HepG2 (cell line): ENCODE measurements around the gene ELP5. TPM values are rescaled to one million over a fixed set of nuclear protein-coding genes. Genes with fewer than 3 reads are reported as not detected.

Experiments
- NONO ChIP-seq, 2 experiments: fragments of 450-650 bp in 1 of 2; sonication (generic) in 1 of 2; formaldehyde crosslinking in 1 of 2; IDR thresholded peaks in 1 of 2; conservative IDR thresholded peaks in 1 of 2; 2 replicates each; pipeline versions ENCODE4 v1.6.1 to v1.8.0; 2017 to 2022; ENCODE audit warnings: mild to moderate bottlenecking in 1 of 2, missing genetic modification reagents in 1 of 2, moderate library complexity in 1 of 2
- SMYD3 ChIP-seq: sonication (generic); formaldehyde crosslinking; IDR thresholded peaks from 2 replicates; pipeline ENCODE4 v1.8.1; 2023; ENCODE audit warnings: mild to moderate bottlenecking, missing genetic modification reagents
- SSRP1 ChIP-seq: IDR thresholded peaks from 2 replicates; pipeline ENCODE4 v1.6.1; 2016; ENCODE audit warnings: control low read depth
- THAP11 ChIP-seq: IDR thresholded peaks from 2 replicates; pipeline ENCODE4 v1.6.1; 2016; ENCODE audit warnings: missing biosample characterization, missing genetic modification reagents
- ZNF10 ChIP-seq: sonication (generic); formaldehyde crosslinking; IDR thresholded peaks from 2 replicates; pipeline ENCODE4 v1.4.0; 2020; ENCODE audit warnings: mild to moderate bottlenecking, low read depth, missing genetic modification reagents, borderline replicate concordance
- ZNF629 ChIP-seq: sonication (generic); formaldehyde crosslinking; conservative IDR thresholded peaks from 2 replicates; pipeline ENCODE4 v1.5.0; 2020; ENCODE audit warnings: missing genetic modification reagents
- polyA plus RNA-seq, 8 experiments: library from polyadenylated mRNA; depleted of rRNA in 3 of 8; stranded (reverse) in 7 of 8; unstranded in 1 of 8; fragments of >200 nt; fragmentation: Illumina TruSeq in 4 of 8; extraction: Trizol in 4 of 8; gene quantifications; 2 replicates each; pipeline versions ENCODE4 v1.2.1 to v1.2.3, GENCODE V29; 2011 to 2016; ENCODE audit warnings: low read depth in 4 of 8, missing spikeins in 1 of 8, mixed read lengths in 1 of 8; ENCODE audit not compliant: insufficient read depth in 1 of 8
- total RNA-seq, 5 experiments: library from RNA; depleted of rRNA; stranded (reverse); fragments of >200 nt; fragmentation: Illumina TruSeq; extraction: Trizol; gene quantifications; 2 replicates each; pipeline ENCODE4 v1.2.3, GENCODE V29; 2016; ENCODE audit warnings: low read depth in 1 of 5
- TF ChIP-seq, protein P1 (sequence below): IDR thresholded peaks from 2 replicates; pipeline ENCODE4 v1.6.1; 2016; ENCODE audit warnings: low read depth, missing genetic modification reagents, missing compliant biosample characterization
- TF ChIP-seq, protein P2 (sequence below): sonication (generic); formaldehyde crosslinking; IDR thresholded peaks from 2 replicates; pipeline ENCODE4 v1.4.0; 2020; ENCODE audit warnings: mild to moderate bottlenecking, low read depth, missing genetic modification reagents
- TF ChIP-seq, protein P3 (sequence below): sonication (generic); formaldehyde crosslinking; IDR thresholded peaks from 2 replicates; pipeline ENCODE4 v1.5.0; 2020; ENCODE audit warnings: mild to moderate bottlenecking, missing genetic modification reagents, borderline replicate concordance

ELP5 gene
- total and polyA plus RNA-seq, 2 of the 13 experiments (the other 11 are each of a cell fraction or from before 2014, with no cell fraction given) = 67.6 to 69.8 TPM

DNA sequence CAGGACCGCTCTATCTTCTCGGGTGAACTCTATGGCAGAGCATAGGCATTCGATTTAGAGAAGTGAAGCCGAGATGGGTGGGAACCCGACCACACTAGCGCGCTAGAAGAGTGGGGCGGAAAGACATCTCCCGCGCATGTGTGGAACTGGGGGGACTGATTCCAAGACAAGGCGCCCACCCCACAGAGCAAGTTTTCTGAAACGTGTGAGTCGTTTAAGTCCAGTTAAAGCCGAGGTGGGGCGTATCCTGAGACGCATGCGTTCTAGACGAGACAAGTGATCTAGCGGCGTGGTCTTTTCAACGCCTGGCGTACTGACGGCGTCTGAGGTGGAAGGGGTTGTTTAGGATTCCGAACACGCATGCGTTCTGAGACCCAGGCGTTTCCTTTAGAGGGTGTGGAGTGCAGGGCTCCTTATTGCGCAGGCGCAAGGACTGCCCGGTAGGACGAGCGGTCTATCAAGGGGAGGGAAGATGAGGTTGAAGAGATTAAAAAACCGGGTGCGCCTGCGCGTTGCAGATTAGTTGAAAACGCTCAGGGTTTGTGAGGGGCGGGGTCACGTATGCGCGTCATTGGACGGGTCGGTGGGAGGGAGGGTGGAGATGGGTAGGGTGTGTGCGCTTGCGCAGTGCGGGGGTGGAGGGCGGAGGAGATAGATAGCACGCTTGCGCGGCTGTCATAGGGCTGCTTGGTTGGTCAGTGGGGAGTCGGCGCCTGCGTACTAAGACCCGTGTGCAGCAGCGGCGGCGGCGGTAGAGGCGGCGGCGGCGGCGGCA lies 55.1 kb downstream of the ELP5 start, which contains the start of gene EIF5A (continued):
- no peak for TF ChIP-seq NONO (IDR thresholded peaks at IDR 0.05)
- TF ChIP-seq NONO (CRISPR knock-in tag; conservative IDR thresholded peaks at IDR 0.05) = peak; percentile 64; the same call in 1 of the 2 replicates
- TF ChIP-seq ZNF10 = no peak
- TF ChIP-seq SMYD3 = no peak
- TF ChIP-seq, protein P1, sequence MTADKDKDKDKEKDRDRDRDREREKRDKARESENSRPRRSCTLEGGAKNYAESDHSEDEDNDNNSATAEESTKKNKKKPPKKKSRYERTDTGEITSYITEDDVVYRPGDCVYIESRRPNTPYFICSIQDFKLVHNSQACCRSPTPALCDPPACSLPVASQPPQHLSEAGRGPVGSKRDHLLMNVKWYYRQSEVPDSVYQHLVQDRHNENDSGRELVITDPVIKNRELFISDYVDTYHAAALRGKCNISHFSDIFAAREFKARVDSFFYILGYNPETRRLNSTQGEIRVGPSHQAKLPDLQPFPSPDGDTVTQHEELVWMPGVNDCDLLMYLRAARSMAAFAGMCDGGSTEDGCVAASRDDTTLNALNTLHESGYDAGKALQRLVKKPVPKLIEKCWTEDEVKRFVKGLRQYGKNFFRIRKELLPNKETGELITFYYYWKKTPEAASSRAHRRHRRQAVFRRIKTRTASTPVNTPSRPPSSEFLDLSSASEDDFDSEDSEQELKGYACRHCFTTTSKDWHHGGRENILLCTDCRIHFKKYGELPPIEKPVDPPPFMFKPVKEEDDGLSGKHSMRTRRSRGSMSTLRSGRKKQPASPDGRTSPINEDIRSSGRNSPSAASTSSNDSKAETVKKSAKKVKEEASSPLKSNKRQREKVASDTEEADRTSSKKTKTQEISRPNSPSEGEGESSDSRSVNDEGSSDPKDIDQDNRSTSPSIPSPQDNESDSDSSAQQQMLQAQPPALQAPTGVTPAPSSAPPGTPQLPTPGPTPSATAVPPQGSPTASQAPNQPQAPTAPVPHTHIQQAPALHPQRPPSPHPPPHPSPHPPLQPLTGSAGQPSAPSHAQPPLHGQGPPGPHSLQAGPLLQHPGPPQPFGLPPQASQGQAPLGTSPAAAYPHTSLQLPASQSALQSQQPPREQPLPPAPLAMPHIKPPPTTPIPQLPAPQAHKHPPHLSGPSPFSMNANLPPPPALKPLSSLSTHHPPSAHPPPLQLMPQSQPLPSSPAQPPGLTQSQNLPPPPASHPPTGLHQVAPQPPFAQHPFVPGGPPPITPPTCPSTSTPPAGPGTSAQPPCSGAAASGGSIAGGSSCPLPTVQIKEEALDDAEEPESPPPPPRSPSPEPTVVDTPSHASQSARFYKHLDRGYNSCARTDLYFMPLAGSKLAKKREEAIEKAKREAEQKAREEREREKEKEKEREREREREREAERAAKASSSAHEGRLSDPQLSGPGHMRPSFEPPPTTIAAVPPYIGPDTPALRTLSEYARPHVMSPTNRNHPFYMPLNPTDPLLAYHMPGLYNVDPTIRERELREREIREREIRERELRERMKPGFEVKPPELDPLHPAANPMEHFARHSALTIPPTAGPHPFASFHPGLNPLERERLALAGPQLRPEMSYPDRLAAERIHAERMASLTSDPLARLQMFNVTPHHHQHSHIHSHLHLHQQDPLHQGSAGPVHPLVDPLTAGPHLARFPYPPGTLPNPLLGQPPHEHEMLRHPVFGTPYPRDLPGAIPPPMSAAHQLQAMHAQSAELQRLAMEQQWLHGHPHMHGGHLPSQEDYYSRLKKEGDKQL (CRISPR knock-in tag) = no peak
- TF ChIP-seq, protein P2, sequence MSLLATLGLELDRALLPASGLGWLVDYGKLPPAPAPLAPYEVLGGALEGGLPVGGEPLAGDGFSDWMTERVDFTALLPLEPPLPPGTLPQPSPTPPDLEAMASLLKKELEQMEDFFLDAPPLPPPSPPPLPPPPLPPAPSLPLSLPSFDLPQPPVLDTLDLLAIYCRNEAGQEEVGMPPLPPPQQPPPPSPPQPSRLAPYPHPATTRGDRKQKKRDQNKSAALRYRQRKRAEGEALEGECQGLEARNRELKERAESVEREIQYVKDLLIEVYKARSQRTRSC (CRISPR knock-in tag) = no peak; the same call in 1 of the 2 replicates
- TF ChIP-seq ZNF629 (CRISPR knock-in tag) = no peak
- TF ChIP-seq, protein P3, sequence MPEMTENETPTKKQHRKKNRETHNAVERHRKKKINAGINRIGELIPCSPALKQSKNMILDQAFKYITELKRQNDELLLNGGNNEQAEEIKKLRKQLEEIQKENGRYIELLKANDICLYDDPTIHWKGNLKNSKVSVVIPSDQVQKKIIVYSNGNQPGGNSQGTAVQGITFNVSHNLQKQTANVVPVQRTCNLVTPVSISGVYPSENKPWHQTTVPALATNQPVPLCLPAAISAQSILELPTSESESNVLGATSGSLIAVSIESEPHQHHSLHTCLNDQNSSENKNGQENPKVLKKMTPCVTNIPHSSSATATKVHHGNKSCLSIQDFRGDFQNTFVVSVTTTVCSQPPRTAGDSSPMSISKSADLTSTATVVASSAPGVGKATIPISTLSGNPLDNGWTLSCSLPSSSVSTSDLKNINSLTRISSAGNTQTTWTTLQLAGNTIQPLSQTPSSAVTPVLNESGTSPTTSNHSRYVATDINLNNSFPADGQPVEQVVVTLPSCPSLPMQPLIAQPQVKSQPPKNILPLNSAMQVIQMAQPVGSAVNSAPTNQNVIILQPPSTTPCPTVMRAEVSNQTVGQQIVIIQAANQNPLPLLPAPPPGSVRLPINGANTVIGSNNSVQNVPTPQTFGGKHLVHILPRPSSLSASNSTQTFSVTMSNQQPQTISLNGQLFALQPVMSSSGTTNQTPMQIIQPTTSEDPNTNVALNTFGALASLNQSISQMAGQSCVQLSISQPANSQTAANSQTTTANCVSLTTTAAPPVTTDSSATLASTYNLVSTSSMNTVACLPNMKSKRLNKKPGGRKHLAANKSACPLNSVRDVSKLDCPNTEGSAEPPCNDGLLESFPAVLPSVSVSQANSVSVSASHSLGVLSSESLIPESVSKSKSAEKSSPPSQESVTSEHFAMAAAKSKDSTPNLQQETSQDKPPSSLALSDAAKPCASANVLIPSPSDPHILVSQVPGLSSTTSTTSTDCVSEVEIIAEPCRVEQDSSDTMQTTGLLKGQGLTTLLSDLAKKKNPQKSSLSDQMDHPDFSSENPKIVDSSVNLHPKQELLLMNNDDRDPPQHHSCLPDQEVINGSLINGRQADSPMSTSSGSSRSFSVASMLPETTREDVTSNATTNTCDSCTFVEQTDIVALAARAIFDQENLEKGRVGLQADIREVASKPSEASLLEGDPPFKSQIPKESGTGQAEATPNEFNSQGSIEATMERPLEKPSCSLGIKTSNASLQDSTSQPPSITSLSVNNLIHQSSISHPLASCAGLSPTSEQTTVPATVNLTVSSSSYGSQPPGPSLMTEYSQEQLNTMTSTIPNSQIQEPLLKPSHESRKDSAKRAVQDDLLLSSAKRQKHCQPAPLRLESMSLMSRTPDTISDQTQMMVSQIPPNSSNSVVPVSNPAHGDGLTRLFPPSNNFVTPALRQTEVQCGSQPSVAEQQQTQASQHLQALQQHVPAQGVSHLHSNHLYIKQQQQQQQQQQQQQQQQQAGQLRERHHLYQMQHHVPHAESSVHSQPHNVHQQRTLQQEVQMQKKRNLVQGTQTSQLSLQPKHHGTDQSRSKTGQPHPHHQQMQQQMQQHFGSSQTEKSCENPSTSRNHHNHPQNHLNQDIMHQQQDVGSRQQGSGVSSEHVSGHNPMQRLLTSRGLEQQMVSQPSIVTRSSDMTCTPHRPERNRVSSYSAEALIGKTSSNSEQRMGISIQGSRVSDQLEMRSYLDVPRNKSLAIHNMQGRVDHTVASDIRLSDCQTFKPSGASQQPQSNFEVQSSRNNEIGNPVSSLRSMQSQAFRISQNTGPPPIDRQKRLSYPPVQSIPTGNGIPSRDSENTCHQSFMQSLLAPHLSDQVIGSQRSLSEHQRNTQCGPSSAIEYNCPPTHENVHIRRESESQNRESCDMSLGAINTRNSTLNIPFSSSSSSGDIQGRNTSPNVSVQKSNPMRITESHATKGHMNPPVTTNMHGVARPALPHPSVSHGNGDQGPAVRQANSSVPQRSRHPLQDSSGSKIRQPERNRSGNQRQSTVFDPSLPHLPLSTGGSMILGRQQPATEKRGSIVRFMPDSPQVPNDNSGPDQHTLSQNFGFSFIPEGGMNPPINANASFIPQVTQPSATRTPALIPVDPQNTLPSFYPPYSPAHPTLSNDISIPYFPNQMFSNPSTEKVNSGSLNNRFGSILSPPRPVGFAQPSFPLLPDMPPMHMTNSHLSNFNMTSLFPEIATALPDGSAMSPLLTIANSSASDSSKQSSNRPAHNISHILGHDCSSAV (CRISPR knock-in tag) = no peak
- no peak for TF ChIP-seq SSRP1 (CRISPR knock-in tag)
- TF ChIP-seq THAP11 (CRISPR knock-in tag) = peak; percentile 85
